Psoas muscle (tissue), 8 donors: ENCODE measurements around the gene PID1. TPM values are rescaled to one million over a fixed set of nuclear protein-coding genes. Genes with fewer than 3 reads are reported as not detected.

Source experiments
- ATAC-seq, 4 donors: fragments of 200-7000 bp; cut with Tn5 transposase; one replicate each; pipeline ENCODE4 v1.9.1; 2020; ENCODE audit warnings: moderate library complexity in 3 of 4, mild to moderate bottlenecking in 2 of 4
- DNase-seq, 2 donors: peaks; one replicate each; pipeline ENCODE4 v3.0.0-alpha.2; 2020
- H3K27ac ChIP-seq: fragments of 200-600 bp; one replicate; pipeline ENCODE4 v1.8.0; 2022
- H3K27me3 ChIP-seq, 3 donors: fragments of 200-600 bp in 1 of 3; one replicate each; pipeline versions ENCODE4 v1.6.1 to v1.8.0; 2013 to 2022; ENCODE audit warnings: low read length in 2 of 3, mild to moderate bottlenecking in 2 of 3, moderate library complexity in 1 of 3; ENCODE audit not compliant: insufficient read depth in 3 of 3
- H3K36me3 ChIP-seq, 2 donors: fragments of 200-600 bp in 1 of 2; one replicate each; pipeline versions ENCODE4 v1.6.1 to v1.8.0; 2013 to 2022; ENCODE audit warnings: low read depth in 1 of 2, mild to moderate bottlenecking in 1 of 2, moderate library complexity in 1 of 2; ENCODE audit not compliant: insufficient read depth in 1 of 2
- H3K4me1 ChIP-seq: fragments of 200-600 bp; one replicate; pipeline ENCODE4 v1.8.0; 2022
- H3K4me3 ChIP-seq: fragments of 200-600 bp; one replicate; pipeline ENCODE4 v1.8.0; 2022; ENCODE audit warnings: mild to moderate bottlenecking
- H3K9me3 ChIP-seq: fragments of 200-600 bp; one replicate; pipeline ENCODE4 v1.8.0; 2022
- WGBS, 3 donors: extraction: QIAGEN DNeasy Blood & Tissue Kit; methylation state at CpG; one replicate each; pipeline versions ENCODE4 v1.1.6 to v1.1.7; 2013; 5-methylcytosine and 5-hydroxymethylcytosine counted together
- intact Hi-C, 2 donors: fragments of 100-400 bp; cut with DNase I; formaldehyde crosslinking; loops; one replicate each; pipeline versions ENCODE4 v1.11.0 to v1.14.2; 2022
- polyA plus RNA-seq, 3 donors: library from polyadenylated mRNA; stranded (reverse); fragments of 200-250 nt; gene quantifications; one replicate each; pipeline ENCODE4 v1.2.3, GENCODE V29; 2013
- total RNA-seq, 4 donors: library from RNA; stranded (reverse); fragmentation: NEBNext Ultra II Directional in 2 of 4; extraction: Animal tissue kit (Norgen Biotek cat#: 25700) in 2 of 4; gene quantifications; one replicate each; pipeline versions ENCODE4 v1.2.1 to v1.2.4, GENCODE V29; 2021 to 2023
- TF ChIP-seq, protein P1 (sequence below): fragments of 200-600 bp; IDR thresholded peaks from one replicate; pipeline ENCODE4 v1.8.0; 2022; ENCODE audit warnings: antibody characterized with exemption
- donor health status: healthy with polysubstance abuse.
- donor health status: DM: no; HTN: no; CAD: no; lungs with moderate emphysema.
- donor health status: Bipolar disorder and iron deficiency.
- donor health status: healthy.
- donor health status: DM: yes; HTN: yes; CAD: no.
- donor health status: DM: no; HTN: no; CAD: no.
- donor health status: DM: no; HTN: no; CAD: no.
- donor health status: DM: yes; HTN: yes; CAD: no.

The PID1 gene
- total and polyA plus RNA-seq, 7 donors = 4.3 to 10.6 (median 6.6) TPM

DNA sequence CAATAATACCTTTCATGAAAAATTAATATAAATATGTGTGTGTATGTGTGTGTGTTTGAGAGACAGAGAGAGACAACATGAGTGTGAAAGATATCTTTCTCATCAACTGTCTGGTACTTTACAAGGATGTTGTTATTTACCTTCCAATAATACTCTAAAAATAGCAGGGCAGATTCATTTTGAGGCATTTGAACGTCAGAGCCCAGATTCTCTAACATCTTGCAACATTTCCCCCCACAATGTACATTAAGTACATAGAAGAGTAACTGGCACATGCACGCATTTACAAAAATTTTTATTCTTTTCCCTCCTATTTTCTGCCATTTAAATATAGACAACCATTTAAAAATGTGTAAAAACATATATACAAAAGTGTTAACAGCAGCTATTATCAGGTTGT lies 100.9 kb downstream of the PID1 start:
- no peak for DNase-seq
- H3K9me3 ChIP-seq = peaks cover 8% of the 10 kb centered on the region
- ATAC-seq = no peak
- H3K4me1 ChIP-seq = no peaks in the 10 kb centered on the region
- 66 to 76% (median 69%) methylated on average over 2 of the region's 2 CpGs for WGBS, 3 donors
- no peak overlapping the region for H3K27ac ChIP-seq
- H3K36me3 ChIP-seq = no peaks in the 10 kb centered on the region
- intact Hi-C loops = no loop called here
- TF ChIP-seq, protein P1, sequence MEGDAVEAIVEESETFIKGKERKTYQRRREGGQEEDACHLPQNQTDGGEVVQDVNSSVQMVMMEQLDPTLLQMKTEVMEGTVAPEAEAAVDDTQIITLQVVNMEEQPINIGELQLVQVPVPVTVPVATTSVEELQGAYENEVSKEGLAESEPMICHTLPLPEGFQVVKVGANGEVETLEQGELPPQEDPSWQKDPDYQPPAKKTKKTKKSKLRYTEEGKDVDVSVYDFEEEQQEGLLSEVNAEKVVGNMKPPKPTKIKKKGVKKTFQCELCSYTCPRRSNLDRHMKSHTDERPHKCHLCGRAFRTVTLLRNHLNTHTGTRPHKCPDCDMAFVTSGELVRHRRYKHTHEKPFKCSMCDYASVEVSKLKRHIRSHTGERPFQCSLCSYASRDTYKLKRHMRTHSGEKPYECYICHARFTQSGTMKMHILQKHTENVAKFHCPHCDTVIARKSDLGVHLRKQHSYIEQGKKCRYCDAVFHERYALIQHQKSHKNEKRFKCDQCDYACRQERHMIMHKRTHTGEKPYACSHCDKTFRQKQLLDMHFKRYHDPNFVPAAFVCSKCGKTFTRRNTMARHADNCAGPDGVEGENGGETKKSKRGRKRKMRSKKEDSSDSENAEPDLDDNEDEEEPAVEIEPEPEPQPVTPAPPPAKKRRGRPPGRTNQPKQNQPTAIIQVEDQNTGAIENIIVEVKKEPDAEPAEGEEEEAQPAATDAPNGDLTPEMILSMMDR = no peak
- H3K27me3 ChIP-seq = no peaks in the 10 kb centered on the region
- H3K4me3 ChIP-seq = no peak overlapping the region

DNA sequence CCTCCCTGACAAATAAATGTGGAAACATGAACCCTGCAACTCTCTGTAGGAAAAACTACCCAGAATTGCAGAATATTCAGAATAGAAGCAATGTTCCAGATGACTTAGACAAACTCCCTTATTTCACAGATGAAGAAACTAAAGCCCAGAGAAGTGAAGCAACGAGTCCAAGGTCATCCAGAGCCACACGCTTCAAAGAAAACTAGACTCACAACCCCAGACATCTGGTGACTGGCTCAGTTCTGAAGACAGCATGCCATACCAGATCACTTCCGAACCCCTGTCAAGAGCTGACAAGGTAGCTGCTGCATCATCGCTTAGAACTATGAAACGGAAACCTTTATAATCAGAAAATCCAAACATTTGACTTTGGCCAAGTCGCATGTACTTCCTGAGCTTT lies 101.3 kb downstream of the PID1 start:
- Histone ChIP-seq H3K27ac (no peak overlapping the region), H3K27me3 (no peaks in the 10 kb centered on the region), H3K4me3 (no peak overlapping the region), H3K4me1 (no peaks in the 10 kb centered on the region), H3K36me3 (no peaks in the 10 kb centered on the region), H3K9me3 (peaks cover 8% of the 10 kb centered on the region)
- ATAC-seq = peak in 1 of 4 donors; percentile 42
- no peak for DNase-seq
- 80 to 84% (median 83%) methylated on average over 6 of the region's 6 CpGs for WGBS, 3 donors
- TF ChIP-seq, protein P1 = no peak
- intact Hi-C loops = no loop called here

DNA sequence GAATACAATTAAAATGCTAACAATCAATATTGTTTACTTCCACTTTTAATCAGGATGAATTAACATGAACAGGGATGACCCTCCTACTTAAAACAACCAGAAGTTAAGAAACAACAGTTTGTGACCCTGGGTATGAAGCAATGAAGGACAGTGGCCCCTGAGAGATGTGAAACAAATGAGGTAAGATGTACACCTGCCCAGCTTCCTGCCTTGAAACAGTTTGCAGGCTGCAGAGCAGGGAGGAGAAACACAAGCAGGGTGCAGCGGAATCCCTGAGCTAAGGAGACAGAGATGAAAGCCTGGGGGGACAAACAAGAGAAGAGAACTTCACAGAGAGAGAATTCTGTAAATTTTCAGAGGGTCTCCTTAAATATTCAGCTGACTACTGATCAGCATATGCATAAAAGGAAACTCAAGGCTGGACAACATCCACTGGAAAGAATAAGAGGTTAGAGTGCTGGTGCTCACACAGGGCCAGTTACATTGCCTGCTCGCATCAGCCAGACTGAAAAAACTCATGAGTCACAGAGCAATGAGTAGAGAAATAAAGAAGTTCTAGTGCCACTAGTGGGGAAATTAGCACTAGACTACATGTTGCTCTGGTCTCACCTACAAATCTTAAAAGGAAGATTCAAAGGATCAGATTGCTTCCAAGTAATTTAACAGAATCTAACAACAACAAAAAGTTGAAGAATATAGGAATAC lies 106.4 kb downstream of the PID1 start:
- 64 to 74% (median 69%) methylated on average over 2 of the region's 2 CpGs for WGBS, 3 donors
- TF ChIP-seq, protein P1 = no peak
- H3K4me3 ChIP-seq = no peak overlapping the region
- intact Hi-C loops = no loop called here
- H3K36me3 ChIP-seq = no peaks in the 10 kb centered on the region
- no peak overlapping the region for H3K27ac ChIP-seq
- ATAC-seq (peak in 2 of 4 donors; percentile 45 to 54), DNase-seq (no peak)
- peaks cover 4% of the 10 kb centered on the region for H3K9me3 ChIP-seq
- H3K4me1 ChIP-seq = no peaks in the 10 kb centered on the region
- H3K27me3 ChIP-seq = no peaks in the 10 kb centered on the region

DNA sequence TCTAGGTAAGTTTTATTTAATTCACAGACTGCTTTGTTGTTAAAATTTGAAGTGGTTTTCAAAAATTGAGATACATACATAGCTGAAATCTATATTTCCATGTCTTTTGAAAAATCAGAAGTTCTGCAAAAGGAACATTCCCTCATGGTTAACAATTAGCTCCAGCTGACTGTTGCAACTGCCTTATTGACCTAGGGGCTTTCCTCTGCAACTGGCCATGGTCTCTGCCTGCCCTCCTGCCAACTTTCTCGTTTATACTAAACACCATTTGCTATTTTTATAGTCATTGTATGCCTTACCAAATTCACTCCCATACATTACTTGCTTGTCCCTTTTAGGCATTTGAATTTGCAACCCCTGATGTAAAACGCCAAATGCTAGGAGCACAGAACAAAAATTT lies 107.2 kb downstream of the PID1 start:
- Histone ChIP-seq H3K27me3 (no peaks in the 10 kb centered on the region), H3K9me3 (peaks cover 4% of the 10 kb centered on the region), H3K4me3 (no peak overlapping the region), H3K36me3 (no peaks in the 10 kb centered on the region), H3K4me1 (no peaks in the 10 kb centered on the region), H3K27ac (no peak overlapping the region)
- TF ChIP-seq, protein P1 = no peak
- DNase-seq = no peak
- no peak for ATAC-seq
- intact Hi-C loops = no loop called here
- 46 to 48% (median 47%) methylated on average over 2 of the region's 2 CpGs for WGBS, 3 donors

DNA sequence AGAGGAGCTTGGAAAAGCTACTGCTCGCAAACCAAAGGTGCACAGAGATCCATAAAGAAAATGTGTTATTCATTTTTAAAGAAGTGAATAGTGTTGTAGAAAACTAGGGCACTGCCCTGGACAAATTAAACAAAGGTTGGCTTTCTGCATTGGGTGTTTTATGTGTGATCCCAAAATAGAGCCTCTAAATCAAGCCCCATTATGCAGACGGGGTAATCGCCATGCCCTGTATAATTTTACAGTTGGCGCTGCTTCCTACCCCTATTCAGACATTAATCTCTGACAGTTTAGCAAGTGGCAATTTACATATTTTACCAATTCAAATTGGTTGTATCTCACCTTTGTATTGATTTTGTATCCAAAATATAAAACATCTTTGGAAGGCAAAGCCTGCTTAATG lies 109.1 kb downstream of the PID1 start:
- Histone ChIP-seq H3K4me3 (no peak overlapping the region), H3K27ac (no peak overlapping the region), H3K4me1 (no peaks in the 10 kb centered on the region), H3K9me3 (no peaks in the 10 kb centered on the region), H3K36me3 (no peaks in the 10 kb centered on the region), H3K27me3 (no peaks in the 10 kb centered on the region)
- DNase-seq (no peak), ATAC-seq (peak in 2 of 4 donors; percentile 35 to 40)
- WGBS, 3 donors = 55 to 64% (median 63%) methylated on average over 4 of the region's 4 CpGs
- TF ChIP-seq, protein P1 = no peak
- intact Hi-C loops = no loop called here
